Measurements from ENCODE around the gene PRKD1.

PRKD1 gene

GRCh38 chr14:29654901-29655550 lies 272.6 kb downstream of the PRKD1 start:
- no peak overlapping the region for H3K9ac ChIP-seq (ENCODE audit: low read depth, low read length, poor library complexity, severe bottlenecking)
- no peak overlapping the region for H3K4me2 ChIP-seq (ENCODE audit: low read depth, low read length, poor library complexity, severe bottlenecking)
- H3K4me3 ChIP-seq (ENCODE audit: low read length, poor library complexity, severe bottlenecking) = no peak overlapping the region
- H3F3A ChIP-seq (ENCODE audit: low read depth) = no peaks in the 10 kb centered on the region
- H3K27me3 ChIP-seq (ENCODE audit: insufficient read depth, low read length, poor library complexity, severe bottlenecking) = no peaks in the 10 kb centered on the region
- H3K79me2 ChIP-seq (ENCODE audit: insufficient read depth, low read length) = no peaks in the 10 kb centered on the region
- no peaks in the 10 kb centered on the region for H4K20me1 ChIP-seq (ENCODE audit: insufficient read depth, low read length, poor library complexity, severe bottlenecking)
- no peak overlapping the region for H2AFZ ChIP-seq (ENCODE audit: low read length)
- H3K9me2 ChIP-seq (replicated peaks; ENCODE audit: low read depth, low read length) = no peaks in the 10 kb centered on the region
- H3K4me1 ChIP-seq (ENCODE audit: insufficient read depth, low read length, poor library complexity, severe bottlenecking) = no peaks in the 10 kb centered on the region
- TF ChIP-seq EZH2phosphoT487 (IDR thresholded peaks at IDR 0.05; ENCODE audit: borderline replicate concordance) = no peak
- TF ChIP-seq, protein P1, sequence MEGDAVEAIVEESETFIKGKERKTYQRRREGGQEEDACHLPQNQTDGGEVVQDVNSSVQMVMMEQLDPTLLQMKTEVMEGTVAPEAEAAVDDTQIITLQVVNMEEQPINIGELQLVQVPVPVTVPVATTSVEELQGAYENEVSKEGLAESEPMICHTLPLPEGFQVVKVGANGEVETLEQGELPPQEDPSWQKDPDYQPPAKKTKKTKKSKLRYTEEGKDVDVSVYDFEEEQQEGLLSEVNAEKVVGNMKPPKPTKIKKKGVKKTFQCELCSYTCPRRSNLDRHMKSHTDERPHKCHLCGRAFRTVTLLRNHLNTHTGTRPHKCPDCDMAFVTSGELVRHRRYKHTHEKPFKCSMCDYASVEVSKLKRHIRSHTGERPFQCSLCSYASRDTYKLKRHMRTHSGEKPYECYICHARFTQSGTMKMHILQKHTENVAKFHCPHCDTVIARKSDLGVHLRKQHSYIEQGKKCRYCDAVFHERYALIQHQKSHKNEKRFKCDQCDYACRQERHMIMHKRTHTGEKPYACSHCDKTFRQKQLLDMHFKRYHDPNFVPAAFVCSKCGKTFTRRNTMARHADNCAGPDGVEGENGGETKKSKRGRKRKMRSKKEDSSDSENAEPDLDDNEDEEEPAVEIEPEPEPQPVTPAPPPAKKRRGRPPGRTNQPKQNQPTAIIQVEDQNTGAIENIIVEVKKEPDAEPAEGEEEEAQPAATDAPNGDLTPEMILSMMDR (conservative IDR thresholded peaks at IDR 0.05; ENCODE audit: low read length) = no peak
- 0 out of 2 replicates have a peak, but pooled peaks cover 3% of the 10 kb centered on the region for H3K9me3 ChIP-seq (ENCODE audit: insufficient read depth, low read depth, low read length)
- no peaks in the 10 kb centered on the region for H3K36me3 ChIP-seq (ENCODE audit: insufficient read depth, low read length)

GRCh38 chr14:29653303-29653702 lies 274.3 kb downstream of the PRKD1 start:
- H3K9me3 ChIP-seq (ENCODE audit: insufficient read depth, low read depth, low read length) = 0 out of 2 replicates have a peak, but pooled peaks cover 4% of the 10 kb centered on the region
- TF ChIP-seq EZH2phosphoT487 (IDR thresholded peaks at IDR 0.05; ENCODE audit: borderline replicate concordance) = no peak
- TF ChIP-seq, protein P1 (conservative IDR thresholded peaks at IDR 0.05; ENCODE audit: low read length) = no peak

DNA sequence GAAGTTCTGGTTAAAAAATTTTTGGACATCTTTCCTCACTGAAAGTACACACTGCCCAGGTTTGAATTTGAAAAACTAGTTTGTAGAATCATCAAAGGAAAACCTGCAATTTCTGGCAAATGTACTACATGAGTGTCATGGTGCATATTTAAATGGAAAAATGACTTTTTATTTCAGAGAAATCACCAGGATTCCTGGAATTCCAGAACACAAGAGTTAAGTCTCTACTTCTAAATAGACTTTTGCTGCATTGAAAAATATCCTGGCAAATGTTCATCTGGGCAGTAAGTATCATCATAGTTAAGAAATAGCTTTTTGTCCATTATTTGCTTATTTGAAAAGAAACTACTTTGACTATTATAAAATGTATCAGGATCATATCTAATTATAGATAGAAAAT lies 275.1 kb downstream of the PRKD1 start:
- Histone ChIP-seq H3K4me3 (ENCODE audit: low read length, poor library complexity, severe bottlenecking) (no peak overlapping the region), H3K36me3 (ENCODE audit: insufficient read depth, low read length) (no peaks in the 10 kb centered on the region), H3K4me2 (ENCODE audit: low read depth, low read length, poor library complexity, severe bottlenecking) (no peak overlapping the region), H3K9me3 (ENCODE audit: insufficient read depth, low read depth, low read length) (0 out of 2 replicates have a peak, but pooled peaks cover 4% of the 10 kb centered on the region), H3F3A (ENCODE audit: low read depth) (no peaks in the 10 kb centered on the region), H2AFZ (ENCODE audit: low read length) (no peak overlapping the region), H4K20me1 (ENCODE audit: insufficient read depth, low read length, poor library complexity, severe bottlenecking) (no peaks in the 10 kb centered on the region), H3K27me3 (ENCODE audit: insufficient read depth, low read length, poor library complexity, severe bottlenecking) (no peaks in the 10 kb centered on the region), H3K79me2 (ENCODE audit: insufficient read depth, low read length) (no peaks in the 10 kb centered on the region), H3K9ac (ENCODE audit: low read depth, low read length, poor library complexity, severe bottlenecking) (no peak overlapping the region), H3K9me2 (replicated peaks; ENCODE audit: low read depth, low read length) (no peaks in the 10 kb centered on the region), H3K4me1 (ENCODE audit: insufficient read depth, low read length, poor library complexity, severe bottlenecking) (no peaks in the 10 kb centered on the region)
- no peak for TF ChIP-seq EZH2phosphoT487 (IDR thresholded peaks at IDR 0.05; ENCODE audit: borderline replicate concordance)
- TF ChIP-seq, protein P1 (conservative IDR thresholded peaks at IDR 0.05; ENCODE audit: low read length) = no peak

More at GRCh38 chr14:29653303-29653702, 274.3 kb downstream of the PRKD1 start:
- no peaks in the 10 kb centered on the region for H3K79me2 ChIP-seq (ENCODE audit: insufficient read depth, low read length)
- no peaks in the 10 kb centered on the region for H3K4me1 ChIP-seq (ENCODE audit: insufficient read depth, low read length, poor library complexity, severe bottlenecking)
- no peaks in the 10 kb centered on the region for H3K36me3 ChIP-seq (ENCODE audit: insufficient read depth, low read length)
- H3K9me2 ChIP-seq (replicated peaks; ENCODE audit: low read depth, low read length) = no peaks in the 10 kb centered on the region
- H4K20me1 ChIP-seq (ENCODE audit: insufficient read depth, low read length, poor library complexity, severe bottlenecking) = no peaks in the 10 kb centered on the region
- H3K4me2 ChIP-seq (ENCODE audit: low read depth, low read length, poor library complexity, severe bottlenecking) = no peak overlapping the region
- no peak overlapping the region for H3K9ac ChIP-seq (ENCODE audit: low read depth, low read length, poor library complexity, severe bottlenecking)
- H3K4me3 ChIP-seq (ENCODE audit: low read length, poor library complexity, severe bottlenecking) = no peak overlapping the region
- H3F3A ChIP-seq (ENCODE audit: low read depth) = no peaks in the 10 kb centered on the region
- H2AFZ ChIP-seq (ENCODE audit: low read length) = no peak overlapping the region
- no peaks in the 10 kb centered on the region for H3K27me3 ChIP-seq (ENCODE audit: insufficient read depth, low read length, poor library complexity, severe bottlenecking)
